Pancreas (tissue), 10 donors: ENCODE data around the gene SLC35A2. TPM values are rescaled to one million over a fixed set of nuclear protein-coding genes. Genes with fewer than 3 reads are reported as not detected.

Source experiments
- ATAC-seq, 4 donors: fragments of 200-7000 bp; cut with Tn5 transposase; one replicate each; pipeline versions ENCODE4 v1.8.0 to v1.9.1; 2020; ENCODE audit warnings: mild to moderate bottlenecking in 4 of 4, moderate library complexity in 4 of 4
- DNase-seq, 6 donors: peaks; one replicate each; pipeline ENCODE4 v3.0.0-alpha.2; 2020
- FAIRE-seq: peaks from 2 replicates; lab custom pipeline; 2012; peaks lifted over from hg19 to GRCh38; lab: Jason Lieb, UNC
- H3K27ac ChIP-seq, 4 donors: fragments of 200-600 bp; sonication (generic); 1 replicate in 3 of 4; 2 replicates in 1 of 4; pipeline versions ENCODE4 v1.5.0 to v1.8.0; 2020
- H3K27me3 ChIP-seq, 4 donors: fragments of 200-600 bp; one replicate each; pipeline ENCODE4 v1.8.0; 2021
- H3K36me3 ChIP-seq, 3 donors: fragments of 200-600 bp; sonication (generic) in 1 of 3; one replicate each; pipeline versions ENCODE4 v1.5.0 to v1.8.0; 2020 to 2021
- H3K4me1 ChIP-seq, 3 donors: fragments of 200-600 bp; one replicate each; pipeline ENCODE4 v1.8.0; 2021
- H3K4me3 ChIP-seq, 4 donors: fragments of 200-600 bp; sonication (generic) in 2 of 4; one replicate each; pipeline versions ENCODE4 v1.5.0 to v1.8.0; 2020 to 2021
- H3K9me3 ChIP-seq, 4 donors: fragments of 200-600 bp; one replicate each; pipeline ENCODE4 v1.8.0; 2021
- WGBS, 2 donors: extraction: QIAGEN DNeasy Blood & Tissue Kit; methylation state at CpG; one replicate each; pipeline ENCODE4 v1.1.7; 2013; 5-methylcytosine and 5-hydroxymethylcytosine counted together
- intact Hi-C, 3 donors: fragments of 100-400 bp; cut with DNase I; formaldehyde crosslinking; loops; one replicate each; pipeline versions ENCODE4 v1.11.1 to v1.14.2; 2022
- polyA plus RNA-seq, 2 donors: library from polyadenylated mRNA; stranded (reverse); fragments of 200-250 nt; gene quantifications; one replicate each; pipeline ENCODE4 v1.2.3, GENCODE V29; 2013
- total RNA-seq, 6 donors: library from RNA; stranded (reverse); fragmentation: NEBNext Ultra II Directional in 4 of 6; extraction: Animal tissue kit (Norgen Biotek cat#: 25700) in 4 of 6; gene quantifications; one replicate each; pipeline versions ENCODE4 v1.2.1 to v1.2.4, GENCODE V29; 2021 to 2023
- TF ChIP-seq, protein P1 (sequence below), 4 donors: fragments of 200-600 bp; sonication (generic) in 3 of 4; IDR thresholded peaks; one replicate each; pipeline versions ENCODE4 v1.5.0 to v1.8.0; 2021; ENCODE audit warnings: antibody characterized with exemption in 4 of 4
- donor health status: healthy with polysubstance abuse.
- donor health status: DM: no; HTN: no; CAD: no; lungs with moderate emphysema.
- donor health status: DM: no; HTN: no; CAD: no.
- donor health status: control.
- donor health status: control.
- donor health status: Bipolar disorder and iron deficiency.
- donor health status: DM: yes; HTN: yes; CAD: no.
- donor health status: DM: no; HTN: no; CAD: no.
- donor health status: DM: no; HTN: no; CAD: no.
- donor health status: DM: yes; HTN: yes; CAD: no.

SLC35A2 gene
- total RNA-seq (10 to 100 TPM in 5 of 6 donors, 1 to 10 TPM in 1; 9.9 to 20.6 (median 14.6) TPM), polyA plus RNA-seq (10 to 100 TPM in 1 of 2 donors, 1 to 10 TPM in 1; 7.1 to 16.0 TPM)

DNA sequence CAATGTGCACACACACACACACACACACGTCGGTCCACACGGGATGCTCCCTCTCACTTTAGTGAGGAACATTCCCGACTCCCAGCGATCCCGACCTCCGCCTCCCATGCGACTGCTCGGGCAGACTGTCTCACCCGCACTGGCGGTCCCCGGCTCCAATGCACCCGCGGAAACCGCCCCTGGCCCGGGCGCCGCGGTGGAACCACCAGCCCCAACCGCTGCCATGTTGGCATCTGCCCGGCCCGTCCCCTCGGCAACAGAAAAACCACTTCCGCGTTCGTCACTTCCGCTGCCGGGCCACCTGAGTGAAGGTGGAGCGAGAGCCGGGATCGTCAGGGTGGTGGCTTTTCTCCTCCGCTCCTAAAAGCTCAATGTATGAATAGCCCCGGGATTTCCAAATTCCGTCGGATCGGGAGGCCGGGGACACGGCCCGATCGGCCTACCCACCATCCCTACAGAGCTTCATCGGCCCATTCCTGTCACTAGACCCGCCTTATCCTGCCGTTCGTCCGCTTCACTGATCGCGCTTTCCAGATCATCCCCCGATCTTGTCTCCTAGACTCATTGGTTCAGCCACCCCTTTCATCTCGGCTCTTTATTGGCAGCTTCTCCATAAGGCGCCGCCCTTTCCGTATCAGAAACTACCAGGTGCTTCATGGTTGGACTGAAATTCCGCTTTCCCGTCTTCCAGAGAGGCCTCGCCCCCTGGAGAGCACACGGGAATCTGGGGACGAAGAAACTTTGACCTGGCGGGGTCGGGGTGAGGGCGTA is at the start of gene SLC35A2:
Gene SLC35A2 (minus strand): TSS at position 235 of the 771 bp plus-strand sequence. CDS start 10 bp downstream, at position 225.
- no peaks in the 10 kb centered on the region for H3K36me3 ChIP-seq
- DNase-seq (peak; percentile 75 to 89 (median 82)), ATAC-seq (peak; percentile 92 to 96 (median 94)), FAIRE-seq (peak; percentile 20)
- intact Hi-C loops = no loop called here
- TF ChIP-seq, protein P1, sequence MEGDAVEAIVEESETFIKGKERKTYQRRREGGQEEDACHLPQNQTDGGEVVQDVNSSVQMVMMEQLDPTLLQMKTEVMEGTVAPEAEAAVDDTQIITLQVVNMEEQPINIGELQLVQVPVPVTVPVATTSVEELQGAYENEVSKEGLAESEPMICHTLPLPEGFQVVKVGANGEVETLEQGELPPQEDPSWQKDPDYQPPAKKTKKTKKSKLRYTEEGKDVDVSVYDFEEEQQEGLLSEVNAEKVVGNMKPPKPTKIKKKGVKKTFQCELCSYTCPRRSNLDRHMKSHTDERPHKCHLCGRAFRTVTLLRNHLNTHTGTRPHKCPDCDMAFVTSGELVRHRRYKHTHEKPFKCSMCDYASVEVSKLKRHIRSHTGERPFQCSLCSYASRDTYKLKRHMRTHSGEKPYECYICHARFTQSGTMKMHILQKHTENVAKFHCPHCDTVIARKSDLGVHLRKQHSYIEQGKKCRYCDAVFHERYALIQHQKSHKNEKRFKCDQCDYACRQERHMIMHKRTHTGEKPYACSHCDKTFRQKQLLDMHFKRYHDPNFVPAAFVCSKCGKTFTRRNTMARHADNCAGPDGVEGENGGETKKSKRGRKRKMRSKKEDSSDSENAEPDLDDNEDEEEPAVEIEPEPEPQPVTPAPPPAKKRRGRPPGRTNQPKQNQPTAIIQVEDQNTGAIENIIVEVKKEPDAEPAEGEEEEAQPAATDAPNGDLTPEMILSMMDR (IDR thresholded peaks at IDR 0.05) = no peak
- no peaks in the 10 kb centered on the region for H3K27me3 ChIP-seq
- peak within 1 kb of the TSS; percentile 38 to 84 (median 74) for H3K27ac ChIP-seq
- H3K4me3 ChIP-seq = peak within 1 kb of the TSS; percentile 28 to 66 (median 43)
- 0 to 26% methylated on average over 59 to 60 of the region's 60 CpGs for WGBS, 2 donors
- no peaks in the 10 kb centered on the region for H3K9me3 ChIP-seq
- no peaks in the 10 kb centered on the region for H3K4me1 ChIP-seq

DNA sequence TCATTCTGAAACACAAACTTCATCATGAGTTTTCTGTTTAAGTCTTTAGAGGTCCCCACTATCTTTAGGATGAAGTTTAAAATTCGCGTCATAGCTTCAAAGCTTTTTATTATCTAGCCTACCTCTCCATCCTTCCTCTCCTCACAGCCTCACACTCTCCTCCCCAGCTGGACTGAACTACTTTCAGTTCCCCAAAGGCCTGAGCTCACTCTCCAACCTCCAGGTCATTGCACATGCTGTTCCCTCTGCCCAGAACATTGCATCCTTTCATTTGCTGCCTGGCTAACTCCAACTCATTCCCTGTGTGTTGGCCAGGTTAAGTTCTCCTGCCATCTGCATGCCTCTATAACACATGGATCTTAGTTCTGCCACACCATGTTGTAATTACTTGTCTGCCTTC is 48.8 kb upstream of the SLC35A2 start:
- no peak overlapping the region for H3K27ac ChIP-seq
- no peaks in the 10 kb centered on the region for H3K4me1 ChIP-seq
- no peaks in the 10 kb centered on the region for H3K9me3 ChIP-seq
- TF ChIP-seq, protein P1 (IDR thresholded peaks at IDR 0.05) = no peak
- no peaks in the 10 kb centered on the region for H3K27me3 ChIP-seq
- DNase-seq (no peak), FAIRE-seq (no peak), ATAC-seq (no peak)
- intact Hi-C loops = no loop called here
- 79 to 90% methylated on average over 2 of the region's 2 CpGs for WGBS, 2 donors
- no peaks in the 10 kb centered on the region for H3K36me3 ChIP-seq
- no peak overlapping the region for H3K4me3 ChIP-seq

- peak overlapping the region in 3 of 4 donors; percentile 18 to 60 (median 55) for H3K4me3 ChIP-seq
- 1 to 36% methylated on average over 21 of the region's 21 CpGs for WGBS, 2 donors
- no peaks in the 10 kb centered on the region for H3K36me3 ChIP-seq
- FAIRE-seq (no peak), ATAC-seq (peak; percentile 3 to 8 (median 4)), DNase-seq (peak in 4 of 6 donors; percentile 33 to 59 (median 46))
- intact Hi-C loops = no loop called here
- H3K4me1 ChIP-seq = peaks cover 0 to 4% (median 0%) of the 10 kb centered on the region in 3 donors
- no peaks in the 10 kb centered on the region for H3K27me3 ChIP-seq
- H3K9me3 ChIP-seq = no peaks in the 10 kb centered on the region
- H3K27ac ChIP-seq = peak overlapping the region; percentile 63 to 97 (median 91)
- TF ChIP-seq, protein P1 (IDR thresholded peaks at IDR 0.05) = no peak
These were observed 47.2 kb upstream of the SLC35A2 start for GRCh38 chrX:48958635-48959094.

DNA sequence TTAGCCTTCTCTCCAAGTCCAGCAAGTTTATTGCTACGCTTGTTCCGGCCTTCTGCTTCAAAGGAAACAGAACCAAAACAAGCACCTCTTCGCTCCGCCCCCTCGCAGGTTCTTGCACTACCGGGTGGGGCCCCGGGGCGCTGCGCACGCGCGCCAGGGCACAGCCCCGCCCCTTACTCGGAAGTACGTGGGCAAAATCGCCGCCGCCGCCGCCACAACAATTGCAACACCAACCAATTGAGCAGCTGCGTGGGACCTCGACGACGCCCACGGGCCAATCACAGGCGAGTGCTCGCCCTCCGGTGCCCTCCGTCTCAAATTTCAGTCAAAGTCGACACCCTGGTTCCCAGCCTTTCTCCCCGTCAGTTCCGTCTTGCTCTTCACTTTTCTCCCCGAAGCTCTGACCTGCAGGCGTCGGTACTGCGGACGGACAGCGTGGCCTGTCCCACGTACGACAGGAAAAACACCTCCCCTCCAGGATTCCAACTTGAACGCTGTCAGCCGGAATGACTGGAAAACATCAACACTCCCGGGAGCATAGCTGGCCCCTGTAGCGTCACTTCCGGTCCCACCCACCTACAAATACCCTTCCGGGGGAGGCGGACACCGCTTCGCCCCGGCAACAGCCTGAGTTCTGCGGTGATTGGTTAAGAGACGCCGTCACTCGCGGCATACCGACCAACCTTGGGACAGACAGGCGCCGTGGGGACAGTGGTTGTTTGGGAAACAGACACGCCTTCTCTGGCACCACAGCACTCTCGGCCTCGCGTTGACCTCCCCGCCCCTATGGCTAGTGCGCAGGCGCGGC is 46.6 kb upstream of the SLC35A2 start:
- Histone ChIP-seq H3K4me1 (peaks cover 0 to 4% (median 0%) of the 10 kb centered on the region in 3 donors), H3K27ac (peak overlapping the region; percentile 90 to 97 (median 92)), H3K36me3 (no peaks in the 10 kb centered on the region), H3K27me3 (no peaks in the 10 kb centered on the region), H3K9me3 (no peaks in the 10 kb centered on the region), H3K4me3 (peak overlapping the region; percentile 28 to 60 (median 50))
- DNase-seq (peak; percentile 91 to 98 (median 96)), FAIRE-seq (peak; percentile 96), ATAC-seq (peak; percentile 87 to 96 (median 92))
- intact Hi-C loops = no loop called here
- TF ChIP-seq, protein P1 (IDR thresholded peaks at IDR 0.05) = no peak
- 0 to 35% methylated on average over 66 of the region's 66 CpGs for WGBS, 2 donors
